ENCODE results near the gene SLIT3. TPM values are rescaled to one million over a fixed set of nuclear protein-coding genes. Genes with fewer than 3 reads are reported as not detected.
"Not testable (repeated sequence)": the region's sequence is repeated elsewhere in the genome, so short reads cannot be mapped to it uniquely, and the experiment has no call there.

Gene SLIT3
- total RNA-seq, 2 experiments from 2014 or later: 5.4 to 7.3 TPM

GRCh38 chr5:168753691-168754254 lies 547.2 kb downstream of the SLIT3 start:
- ATAC-seq: no peak
- intact Hi-C loops (cut with DNase I, micrococcal nuclease): no loop called here
- Mint-ChIP-seq H3K9me3 (ENCODE audit: low read depth) (no peaks in the 10 kb centered on the region), H3K4me1 (no peaks in the 10 kb centered on the region), H3K36me3 (ENCODE audit: low read depth) (no peaks in the 10 kb centered on the region), H3K4me3 (no peak overlapping the region), H3K27me3 (peaks cover 3% of the 10 kb centered on the region), H3K27ac (no peak overlapping the region)
- CTCF ChIA-PET: interaction anchor here (0.6 to 0.7 kb wide), 2 partner anchors 234 to 855 kb away, joined by 3 read pairs; no protein-coding TSS in a partner anchor
- POLR2A ChIA-PET: no interaction called here
- no peak for DNase-seq

DNA sequence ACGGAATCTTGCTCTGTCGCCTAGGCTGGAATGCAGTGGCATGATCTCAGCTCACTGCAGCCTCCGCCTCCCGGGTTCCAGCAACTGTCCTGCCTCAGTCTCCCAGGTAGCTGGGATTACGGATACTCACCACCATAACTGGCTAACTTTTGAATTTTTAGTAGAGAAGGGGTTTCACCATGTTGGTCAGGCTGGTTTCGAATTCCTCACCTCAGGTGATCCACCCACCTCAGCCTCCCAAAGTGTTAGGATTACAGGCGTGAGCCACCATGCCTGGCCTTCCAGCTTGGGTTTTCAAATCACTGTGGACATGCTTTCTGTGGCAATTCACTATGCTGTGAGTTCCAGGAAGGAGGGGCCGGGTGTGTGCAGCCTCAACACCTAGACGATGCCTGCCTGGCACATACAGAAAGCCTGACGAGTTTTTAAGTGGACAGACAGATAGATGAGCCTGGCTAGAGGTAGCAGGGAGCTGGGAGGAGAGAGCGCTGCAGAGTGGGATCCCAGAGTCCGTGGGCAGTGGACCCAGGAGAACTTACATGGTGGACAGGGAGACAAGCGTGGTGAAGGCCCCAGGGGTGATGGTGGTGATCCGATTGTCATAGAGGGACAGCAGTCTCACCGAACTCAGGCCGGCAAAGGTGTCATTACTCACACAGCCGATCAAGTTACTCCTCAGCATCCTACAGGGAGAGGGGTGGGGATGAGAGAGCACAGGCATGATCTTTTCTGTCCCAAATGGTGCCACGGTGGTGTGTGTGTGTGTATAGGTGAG lies 548.3 kb downstream of the SLIT3 start:
- Mint-ChIP-seq H3K9me3 (ENCODE audit: low read depth) (no peaks in the 10 kb centered on the region), H3K27ac (no peak overlapping the region), H3K4me1 (peaks cover 5% of the 10 kb centered on the region), H3K27me3 (peaks cover 3% of the 10 kb centered on the region), H3K36me3 (ENCODE audit: low read depth) (no peaks in the 10 kb centered on the region), H3K4me3 (no peak overlapping the region)
- ChIA-PET POLR2A (no interaction called here), CTCF (no interaction called here)
- DNase-seq (no peak), ATAC-seq (no peak)
- intact Hi-C loops (cut with DNase I, micrococcal nuclease): no loop called here

DNA sequence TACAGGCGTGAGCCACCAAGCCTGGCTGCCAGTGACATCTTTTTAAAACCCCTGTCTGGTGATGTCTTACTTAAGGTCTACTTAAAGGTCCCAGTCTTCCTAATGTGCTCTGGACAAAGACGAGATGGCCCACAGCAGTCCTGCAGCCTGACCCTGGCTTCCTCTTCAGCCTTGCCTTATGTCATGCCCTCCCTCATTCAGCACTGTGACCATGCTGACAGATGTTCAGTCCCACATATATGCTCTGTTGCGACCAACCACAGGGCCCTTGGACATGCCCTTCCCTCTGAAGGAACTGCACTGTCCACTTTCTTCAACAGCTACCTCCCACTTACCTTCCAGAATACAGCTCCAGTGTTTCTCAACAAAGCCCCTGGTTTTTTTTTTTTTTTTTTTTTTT lies 548.9 kb downstream of the SLIT3 start:
- DNase-seq: no peak
- ATAC-seq: no peak
- H3K9me3 Mint-ChIP-seq (ENCODE audit: low read depth): no peaks in the 10 kb centered on the region
- no peak overlapping the region for H3K27ac Mint-ChIP-seq
- peaks cover 9% of the 10 kb centered on the region for H3K4me1 Mint-ChIP-seq
- CTCF ChIA-PET: no interaction called here
- intact Hi-C loops (cut with DNase I, micrococcal nuclease): no loop called here
- POLR2A ChIA-PET: no interaction called here
- H3K27me3 Mint-ChIP-seq: peaks cover 5% of the 10 kb centered on the region
- H3K4me3 Mint-ChIP-seq: no peak overlapping the region
- H3K36me3 Mint-ChIP-seq (ENCODE audit: low read depth): peaks cover 2% of the 10 kb centered on the region

DNA sequence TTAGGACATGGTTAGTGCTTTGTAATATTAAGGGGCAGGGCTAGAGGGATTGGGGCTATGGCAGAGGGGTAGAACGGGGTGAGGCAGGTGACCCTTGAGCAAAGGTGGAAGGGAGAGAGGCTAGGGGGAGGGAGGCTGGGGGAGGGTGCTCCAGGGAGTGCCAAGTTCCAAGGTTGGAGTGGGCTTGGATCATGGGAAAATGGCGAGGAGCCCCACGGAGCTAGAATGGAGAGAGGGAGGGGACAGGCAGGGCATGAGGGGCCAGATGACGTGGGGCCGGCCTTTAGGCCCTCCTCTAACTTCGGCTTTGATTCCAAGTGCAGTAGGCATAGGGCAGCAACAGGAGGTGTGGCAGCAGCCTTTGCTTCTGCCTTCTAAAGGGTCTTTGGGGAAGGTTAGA lies 550.0 kb downstream of the SLIT3 start:
- intact Hi-C loops (cut with DNase I, micrococcal nuclease): no loop called here
- H3K9me3 Mint-ChIP-seq (ENCODE audit: low read depth): no peaks in the 10 kb centered on the region
- H3K4me3 Mint-ChIP-seq: no peak overlapping the region
- peaks cover 4% of the 10 kb centered on the region for H3K27me3 Mint-ChIP-seq
- H3K27ac Mint-ChIP-seq: no peak overlapping the region
- H3K4me1 Mint-ChIP-seq: peaks cover 10% of the 10 kb centered on the region
- CTCF ChIA-PET: no interaction called here
- no peak for ATAC-seq
- POLR2A ChIA-PET: no interaction called here
- peaks cover 6% of the 10 kb centered on the region for H3K36me3 Mint-ChIP-seq (ENCODE audit: low read depth)
- no peak for DNase-seq

DNA sequence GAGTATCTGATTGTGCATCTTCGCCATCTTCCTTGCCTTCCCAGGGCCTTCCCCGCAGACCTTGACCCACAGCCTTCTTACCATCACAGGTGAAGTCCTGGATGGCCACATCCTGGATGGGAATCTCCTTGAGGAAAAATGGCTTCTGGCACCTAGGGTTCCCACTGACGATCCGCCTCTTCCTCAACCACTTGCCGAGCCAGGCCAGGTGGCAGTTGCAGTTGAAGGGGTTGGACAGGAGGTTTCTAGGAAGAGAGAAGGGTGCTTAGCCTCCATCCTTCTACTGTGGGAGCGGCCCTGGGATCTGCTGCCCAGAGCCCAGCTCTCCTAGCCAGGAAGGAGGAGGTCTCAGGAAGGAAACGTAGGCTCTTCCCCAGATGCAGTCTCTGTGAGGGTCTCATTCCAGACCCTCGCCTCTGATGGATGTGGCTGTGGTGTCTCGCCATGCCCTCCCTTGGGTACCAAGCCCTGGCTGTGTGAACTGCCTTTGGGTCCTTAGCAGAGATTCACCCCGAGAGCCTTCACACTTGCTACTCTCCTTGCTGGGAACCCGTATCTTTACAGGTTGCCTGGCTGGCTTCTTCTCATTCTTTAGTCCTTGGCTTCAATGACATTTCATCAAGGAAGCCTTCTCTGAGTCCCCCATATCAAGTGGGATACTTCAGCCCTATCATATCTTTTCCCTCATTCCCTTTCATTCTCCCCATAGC lies 551.4 kb downstream of the SLIT3 start:
- no peak overlapping the region for H3K27ac Mint-ChIP-seq
- H3K4me1 Mint-ChIP-seq: peaks cover 10% of the 10 kb centered on the region
- peaks cover 10% of the 10 kb centered on the region for H3K36me3 Mint-ChIP-seq (ENCODE audit: low read depth)
- intact Hi-C loops (cut with DNase I, micrococcal nuclease): loop anchor here (2.0 to 10.0 kb wide), 7 partner anchors 45 to 472 kb away; no protein-coding TSS in a partner anchor
- peaks cover 7% of the 10 kb centered on the region for H3K27me3 Mint-ChIP-seq
- no peak overlapping the region for H3K4me3 Mint-ChIP-seq
- ATAC-seq (no peak), DNase-seq (no peak)
- ChIA-PET CTCF (no interaction called here), POLR2A (no interaction called here)
- peaks cover 5% of the 10 kb centered on the region for H3K9me3 Mint-ChIP-seq (ENCODE audit: low read depth)

DNA sequence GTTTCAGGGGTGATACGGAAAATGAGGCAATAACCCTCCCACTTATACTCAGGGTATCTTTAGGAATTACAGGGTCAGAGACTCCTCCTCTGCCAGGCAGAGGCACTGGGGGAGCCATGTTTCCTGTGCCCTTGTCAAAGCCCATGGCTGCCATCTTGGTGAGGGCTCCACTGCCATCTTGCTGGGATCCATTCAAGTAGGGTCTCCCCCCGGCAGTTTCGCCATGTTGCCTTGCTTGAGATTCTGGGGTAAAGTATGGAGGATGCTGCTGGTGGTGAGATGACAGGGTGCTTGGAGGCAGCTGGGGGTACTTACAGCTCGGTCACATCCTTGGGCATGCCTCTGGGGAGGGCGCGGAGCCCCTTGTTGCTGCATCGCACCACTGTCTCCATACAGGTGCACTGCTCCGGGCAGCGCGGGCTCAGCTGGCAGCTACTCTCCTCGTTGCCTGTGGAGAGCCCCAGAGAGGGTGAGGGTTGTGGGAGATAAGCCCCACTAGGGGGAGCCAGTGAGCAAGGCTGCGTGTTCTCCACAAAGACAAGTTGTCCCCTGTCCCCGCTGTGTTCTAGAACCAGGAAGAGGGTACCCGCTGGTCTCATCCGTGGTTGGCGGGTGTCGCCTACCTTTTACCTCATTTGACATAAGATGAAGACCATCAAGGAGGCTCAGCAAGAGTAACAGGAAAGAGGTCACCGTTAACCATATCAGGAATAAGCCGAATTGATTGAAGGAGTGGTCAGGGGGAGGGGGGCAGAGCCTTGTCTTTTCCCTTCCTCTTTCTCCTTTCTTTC lies 552.8 kb downstream of the SLIT3 start:
- ChIA-PET POLR2A (interaction anchor here (0.6 kb wide), 1 partner anchor 116 kb away, joined by 5 read pairs; no protein-coding TSS in a partner anchor), CTCF (interaction anchor here (0.5 to 1.3 kb wide), 8 partner anchors 10 to 263 kb away, joined by 3 to 5 read pairs (median 3); no protein-coding TSS in a partner anchor)
- DNase-seq (peak; percentile 84), ATAC-seq (peak; percentile 96)
- intact Hi-C loops (cut with DNase I, micrococcal nuclease): loop anchor here (1.0 to 10.0 kb wide), 9 partner anchors 47 to 471 kb away; no protein-coding TSS in a partner anchor
- H3K27me3 Mint-ChIP-seq: peaks cover 7% of the 10 kb centered on the region
- H3K9me3 Mint-ChIP-seq (ENCODE audit: low read depth): peaks cover 5% of the 10 kb centered on the region
- H3K27ac Mint-ChIP-seq: no peak overlapping the region
- H3K4me1 Mint-ChIP-seq: peaks cover 10% of the 10 kb centered on the region
- H3K36me3 Mint-ChIP-seq (ENCODE audit: low read depth): peaks cover 10% of the 10 kb centered on the region
- H3K4me3 Mint-ChIP-seq: no peak overlapping the region

DNA sequence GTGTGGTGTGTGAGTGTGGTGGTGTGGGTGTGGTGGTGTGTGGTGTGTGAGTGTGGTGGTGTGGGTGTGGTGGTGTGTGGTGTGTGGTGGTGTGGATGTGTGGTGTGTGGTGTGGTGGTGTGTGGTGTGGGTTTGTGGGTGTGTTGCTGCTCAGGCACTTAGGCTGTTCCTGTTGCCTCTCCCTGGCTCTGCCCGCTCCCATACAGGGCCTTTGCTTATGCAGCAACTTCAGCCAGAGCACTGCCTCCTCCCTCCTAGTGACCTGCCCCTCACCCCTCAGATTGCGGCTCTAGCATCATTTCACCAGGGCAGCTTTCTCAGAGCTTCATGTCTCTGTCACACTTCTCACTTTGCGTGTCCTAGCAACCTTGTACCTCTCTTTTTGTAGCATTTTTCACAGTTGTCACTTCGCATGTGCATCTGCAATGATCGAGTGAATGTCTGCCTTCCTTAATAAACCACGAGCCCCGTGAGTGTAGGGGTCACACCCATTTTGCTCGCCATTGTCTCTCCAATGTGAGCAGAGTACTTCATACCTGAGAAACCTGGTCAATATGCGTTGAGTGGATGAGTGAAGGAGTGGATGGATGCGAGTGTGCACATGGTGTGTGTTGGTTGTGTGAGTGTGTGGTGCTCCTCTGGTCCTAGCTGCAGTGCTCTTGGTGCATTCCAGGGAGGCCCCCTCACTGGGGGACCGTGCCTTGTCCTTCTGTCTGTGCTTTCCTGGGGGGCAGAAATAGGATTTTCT lies 553.9 kb downstream of the SLIT3 start:
- H3K4me3 Mint-ChIP-seq: no peak overlapping the region
- H3K27me3 Mint-ChIP-seq: peaks cover 7% of the 10 kb centered on the region
- ChIA-PET POLR2A (no interaction called here), CTCF (interaction anchor here (0.6 to 1.3 kb wide), 3 partner anchors 11 to 231 kb away, joined by 3 to 5 read pairs (median 3); no protein-coding TSS in a partner anchor)
- ATAC-seq: peak; percentile 38
- DNase-seq: peak; percentile 42
- H3K9me3 Mint-ChIP-seq (ENCODE audit: low read depth): peaks cover 5% of the 10 kb centered on the region
- intact Hi-C loops (cut with DNase I, micrococcal nuclease): loop anchor here (5.0 to 10.0 kb wide), 4 partner anchors 90 to 470 kb away; no protein-coding TSS in a partner anchor
- H3K4me1 Mint-ChIP-seq: peaks cover 10% of the 10 kb centered on the region
- peaks cover 10% of the 10 kb centered on the region for H3K36me3 Mint-ChIP-seq (ENCODE audit: low read depth)
- H3K27ac Mint-ChIP-seq: peak overlapping the region; percentile 15

DNA sequence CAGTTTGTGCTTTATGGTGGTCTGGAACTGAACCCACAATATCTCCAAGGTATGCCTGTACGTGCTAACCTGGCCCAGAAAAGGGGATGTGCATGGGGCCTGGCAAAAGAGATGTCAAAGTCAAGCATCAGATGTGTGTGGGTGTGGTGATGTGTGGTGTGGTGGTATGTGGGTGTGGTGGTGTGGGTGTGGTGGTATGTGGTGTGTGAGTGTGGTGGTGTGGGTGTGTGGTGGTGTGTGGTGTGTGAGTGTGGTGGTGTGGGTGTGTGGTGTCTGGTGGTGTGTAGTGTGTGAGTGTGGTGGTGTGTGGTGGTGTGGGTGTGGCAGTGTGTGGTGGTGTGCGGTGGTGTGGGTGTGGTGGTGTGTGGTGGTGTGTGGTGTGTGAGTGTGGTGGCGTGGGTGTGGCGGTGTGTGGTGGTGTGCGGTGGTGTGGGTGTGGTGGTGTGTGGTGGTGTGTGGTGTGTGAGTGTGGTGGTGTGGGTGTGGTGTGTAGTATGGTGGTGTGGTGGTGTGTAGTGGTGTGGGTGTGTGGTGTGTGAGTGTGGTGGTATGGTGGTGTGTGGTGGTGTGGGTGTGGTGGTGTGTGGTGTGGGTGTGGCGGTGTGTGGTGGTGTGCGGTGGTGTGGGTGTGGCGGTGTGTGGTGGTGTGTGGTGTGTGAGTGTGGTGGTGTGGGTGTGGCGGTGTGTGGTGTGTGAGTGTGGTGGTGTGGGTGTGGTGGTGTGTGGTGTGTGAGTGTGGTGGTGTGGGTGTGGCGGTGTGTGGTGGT lies 554.6 kb downstream of the SLIT3 start:
- POLR2A ChIA-PET; DNase-seq; ATAC-seq; CTCF ChIA-PET; H3K27ac Mint-ChIP-seq; H3K9me3 Mint-ChIP-seq (ENCODE audit: low read depth); H3K4me3 Mint-ChIP-seq; H3K27me3 Mint-ChIP-seq: not testable (repeated sequence)
- H3K4me1 Mint-ChIP-seq: peaks cover 10% of the 10 kb centered on the region
- intact Hi-C loops (cut with DNase I, micrococcal nuclease): loop anchor here (5.0 to 10.0 kb wide), 4 partner anchors 91 to 469 kb away; no protein-coding TSS in a partner anchor
- peaks cover 10% of the 10 kb centered on the region for H3K36me3 Mint-ChIP-seq (ENCODE audit: low read depth)

- Mint-ChIP-seq H3K27me3 (peaks cover 5% of the 10 kb centered on the region), H3K27ac (no peak overlapping the region), H3K9me3 (ENCODE audit: low read depth) (peaks cover 5% of the 10 kb centered on the region), H3K4me3 (no peak overlapping the region), H3K4me1 (peaks cover 10% of the 10 kb centered on the region), H3K36me3 (ENCODE audit: low read depth) (peaks cover 10% of the 10 kb centered on the region)
- DNase-seq (no peak), ATAC-seq (no peak)
- intact Hi-C loops (cut with DNase I, micrococcal nuclease): loop anchor here in 1 of 2 experiments (10.0 kb wide), 1 partner anchor 131 kb away; no protein-coding TSS in a partner anchor
- POLR2A ChIA-PET: no interaction called here
- CTCF ChIA-PET: interaction anchor here (0.9 kb wide), 1 partner anchor 22 kb away, joined by 4 read pairs; no protein-coding TSS in a partner anchor
Measured at GRCh38 chr5:168743617-168744016, 557.3 kb downstream of the SLIT3 start.

DNA sequence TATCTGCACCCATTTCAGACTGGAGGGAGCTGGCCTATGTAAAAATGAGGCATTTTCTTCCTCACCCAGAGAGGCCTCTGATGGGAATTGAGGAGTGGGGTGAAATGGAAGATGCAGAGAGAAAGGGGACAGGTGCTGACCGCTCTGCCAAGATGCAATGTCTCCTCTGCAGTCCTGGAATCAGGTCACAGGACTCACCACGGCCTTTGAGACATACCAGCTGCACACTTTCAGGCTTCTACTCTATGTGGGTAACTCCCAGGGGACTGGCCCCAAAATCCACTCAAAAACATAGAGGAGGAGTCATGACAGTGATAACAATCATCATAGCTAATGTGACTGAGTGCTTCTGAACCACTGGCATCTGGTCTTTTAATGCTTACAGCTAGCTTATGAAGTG lies 558.6 kb downstream of the SLIT3 start:
- DNase-seq; H3K9me3 Mint-ChIP-seq (ENCODE audit: low read depth); H3K27me3 Mint-ChIP-seq; CTCF ChIA-PET; H3K4me3 Mint-ChIP-seq; H3K27ac Mint-ChIP-seq; H3K4me1 Mint-ChIP-seq; POLR2A ChIA-PET; ATAC-seq: not testable (repeated sequence)
- H3K36me3 Mint-ChIP-seq (ENCODE audit: low read depth): peaks cover 10% of the 10 kb centered on the region
- intact Hi-C loops (cut with DNase I, micrococcal nuclease): loop anchor here in 1 of 2 experiments (10.0 kb wide), 1 partner anchor 132 kb away; no protein-coding TSS in a partner anchor

Measured in activated CD4-positive, alpha-beta T cell treated with anti-CD3 and anti-CD28 coated beads for 36 hours (primary cell).